GM12878 (cell line): ENCODE data around the gene NAA35. TPM values are rescaled to one million over a fixed set of nuclear protein-coding genes. Genes with fewer than 3 reads are reported as not detected.

Source experiments
- ATAC-seq: fragments of 200-7000 bp; cut with Tn5 transposase; 3 replicates; pipeline ENCODE4 v1.9.1; 2020; ENCODE audit warnings: mild to moderate bottlenecking, moderate library complexity
- BruUV-seq: library from RNA; stranded (reverse); fragments of 400-500 nt; replicated peaks from 2 replicates; lab custom pipeline; 2021; lab: Mats Ljungman, UMichigan
- CTCF ChIA-PET: fragments of 300-600 bp; sonication (Branson Sonifier 250); formaldehyde crosslinking; extraction: SDS; loops from one replicate; lab custom pipeline; 2021; ENCODE audit warnings: inconsistent platforms; lab: Yijun Ruan, JAX
- POLR2A ChIA-PET: fragments of 350-600 bp; formaldehyde crosslinking; extraction: SDS; loops from one replicate; lab custom pipeline; 2021; ENCODE audit warnings: inconsistent platforms; lab: Charles Lee
- RAD21 ChIA-PET: fragments of 300-600 bp; sonication (Branson Sonifier 250); formaldehyde crosslinking; loops from one replicate; lab custom pipeline; 2023; ENCODE audit warnings: antibody characterized with exemption; ENCODE audit not compliant: unreplicated experiment; lab: Charles Lee
- SMC1A ChIA-PET: fragments of 300-600 bp; sonication (Branson Sonifier 250); formaldehyde crosslinking; loops from one replicate; lab custom pipeline; 2023; ENCODE audit not compliant: unreplicated experiment, uncharacterized antibody; lab: Charles Lee
- DNase-seq: peaks from one replicate; pipeline ENCODE4 v3.0.0-alpha.2; 2011; ENCODE audit warnings: low read depth, low spot score
- FAIRE-seq: peaks from 3 replicates; lab custom pipeline; 2011; peaks lifted over from hg19 to GRCh38; lab: Jason Lieb, UNC
- H2AFZ ChIP-seq: 2 replicates; pipeline ENCODE4 v1.6.0; 2011; ENCODE audit warnings: low read depth, low read length, control low read depth; ENCODE audit not compliant: control insufficient read depth
- H3K27ac ChIP-seq: 2 replicates; pipeline ENCODE4 v1.5.1; 2011; ENCODE audit warnings: control low read depth; ENCODE audit not compliant: control insufficient read depth, insufficient read depth
- H3K27me3 ChIP-seq, 2 experiments: replicated peaks in 1 of 2; 2 replicates each; pipeline versions ENCODE4 v1.6.0 to v1.6.1; 2011; ENCODE audit warnings: low read length in 1 of 2; ENCODE audit not compliant: control insufficient read depth in 2 of 2, insufficient read depth in 2 of 2
- H3K36me3 ChIP-seq, 2 experiments: 2 replicates each; pipeline ENCODE4 v1.5.1; 2011; ENCODE audit warnings: low read length in 1 of 2; ENCODE audit not compliant: control insufficient read depth in 2 of 2, insufficient read depth in 2 of 2
- H3K4me1 ChIP-seq: 2 replicates; pipeline ENCODE4 v1.6.1; 2011; ENCODE audit warnings: mild to moderate bottlenecking, low read length, moderate library complexity, mixed read lengths; ENCODE audit not compliant: control insufficient read depth, insufficient read depth
- H3K4me2 ChIP-seq: 2 replicates; pipeline ENCODE4 v1.6.0; 2011; ENCODE audit warnings: control low read depth; ENCODE audit not compliant: control insufficient read depth, insufficient read depth
- H3K4me3 ChIP-seq: fragments of 200-600 bp; sonication (generic); 2 replicates; pipeline ENCODE4 v1.5.1; 2016
- H3K79me2 ChIP-seq: 2 replicates; pipeline ENCODE4 v1.6.0; 2011; ENCODE audit warnings: low read length; ENCODE audit not compliant: control insufficient read depth, insufficient read depth
- H3K9ac ChIP-seq: 2 replicates; pipeline ENCODE4 v1.8.0; 2011; ENCODE audit warnings: low read length, control low read depth, mixed read lengths; ENCODE audit not compliant: control insufficient read depth, insufficient read depth
- H3K9me3 ChIP-seq: replicated peaks from 3 replicates; pipeline ENCODE4 v1.5.1; 2011; ENCODE audit warnings: mild to moderate bottlenecking, low read length; ENCODE audit not compliant: control insufficient read depth, insufficient read depth
- H4K20me1 ChIP-seq: 2 replicates; pipeline ENCODE4 v1.6.0; 2011; ENCODE audit not compliant: control insufficient read depth, insufficient read depth
- CREM ChIP-seq: IDR thresholded peaks from 2 replicates; pipeline ENCODE4 v1.6.1; 2014; ENCODE audit warnings: antibody characterized with exemption, low read depth
- DPF2 ChIP-seq: fragments of 450-650 bp; IDR thresholded peaks from 2 replicates; pipeline ENCODE4 v1.6.1; 2017; ENCODE audit warnings: mild to moderate bottlenecking
- POU2F2 ChIP-seq: IDR thresholded peaks from 3 replicates; pipeline ENCODE4 v1.6.1; 2011; ENCODE audit warnings: low read depth, mild to moderate bottlenecking, low read length, borderline replicate concordance
- SPI1 ChIP-seq: IDR thresholded peaks from 2 replicates; pipeline ENCODE4 v1.6.1; 2011; ENCODE audit warnings: low read depth, mild to moderate bottlenecking, low read length, moderate library complexity, borderline replicate concordance; ENCODE audit not compliant: insufficient read depth
- TBL1XR1 ChIP-seq: IDR thresholded peaks from 2 replicates; pipeline ENCODE4 v1.6.1; 2012; ENCODE audit warnings: low read depth, low read length, improper control_type of control experiment
- USF1 ChIP-seq: IDR thresholded peaks from 2 replicates; pipeline ENCODE4 v1.6.1; 2011; ENCODE audit warnings: borderline replicate concordance, low read depth, mild to moderate bottlenecking, moderate library complexity, mixed read lengths, low read length; ENCODE audit not compliant: insufficient read depth; ENCODE audit errors: extremely low read length
- YY1 ChIP-seq: IDR thresholded peaks from 2 replicates; pipeline ENCODE4 v1.6.1; 2011; ENCODE audit warnings: low read depth, mild to moderate bottlenecking, low read length
- ZNF622 ChIP-seq: fragments of 450-650 bp; IDR thresholded peaks from 2 replicates; pipeline ENCODE4 v1.6.1; 2017; ENCODE audit warnings: mild to moderate bottlenecking, inconsistent platforms
- WGBS: methylation state at CpG from one replicate; pipeline ENCODE4 v1.1.6; 2016; ENCODE audit warnings: low lambda C conversion rate; ENCODE audit not compliant: insufficient replicate concordance, insufficient coverage; ENCODE audit errors: missing lambda C conversion rate; 5-methylcytosine and 5-hydroxymethylcytosine counted together
- in situ Hi-C: fragments of 300-500 bp; cut with MboI; formaldehyde crosslinking; loops from 9 replicates; pipeline ENCODE4 v1.14.3; 2018; ENCODE audit warnings: mixed read lengths
- intact Hi-C: fragments of 100-400 bp; cut with micrococcal nuclease; formaldehyde crosslinking; loops from one replicate; pipeline ENCODE4 v1.14.2; 2022; ENCODE audit not compliant: unreplicated experiment
- polyA plus RNA-seq, 11 experiments: library from polyadenylated mRNA; depleted of rRNA in 4 of 11; unstranded in 6 of 11; stranded (reverse) in 5 of 11; fragments of >200 nt; fragmentation: Nextera tagmentation in 4 of 11; fragmentation: Illumina TruSeq in 1 of 11; extraction: Ambion mirVana in 4 of 11; extraction: Trizol in 1 of 11; gene quantifications; 1 replicate in 1 of 11; 2 replicates in 10 of 11; pipeline versions ENCODE4 v1.2.1 to v1.2.3, GENCODE V29; 2011 to 2016; ENCODE audit warnings: inconsistent platforms in 2 of 11, missing spikeins in 2 of 11, low read depth in 1 of 11
- total RNA-seq, 4 experiments: library from RNA; depleted of rRNA in 3 of 4; stranded (reverse); fragments of >200 nt in 3 of 4; fragmentation: Illumina TruSeq in 1 of 4; extraction: Trizol in 1 of 4; gene quantifications; 2 replicates each; pipeline versions ENCODE4 v1.2.1 to v1.2.3, GENCODE V29; 2013 to 2021

Gene NAA35
- total and polyA plus RNA-seq, 10 of the 15 experiments (the other 5 are each of a cell fraction or from before 2014, with no cell fraction given) = 15.5 to 38.0 (median 26.9) TPM

GRCh38 chr9:85895685-85896084 lies 45.3 kb upstream of the NAA35 start:
- WGBS = 28% methylated on average over 2 of the region's 2 CpGs
- Histone ChIP-seq H3K79me2 (no peaks in the 10 kb centered on the region), H3K9me3 (no peaks in the 10 kb centered on the region), H3K4me1 (no peaks in the 10 kb centered on the region)
- in situ Hi-C loops = no loop called here
- TF ChIP-seq POU2F2 (0 out of 3 replicates have a peak, but pooled peaks have one; percentile 35), DPF2 (no peak)
- TF ChIP-seq, all 136 proteins: peak for 1
- no peak for DNase-seq
- Histone ChIP-seq H2AFZ (no peak overlapping the region), H3K4me3 (no peak overlapping the region), H3K4me2 (no peak overlapping the region), H3K9ac (no peak overlapping the region), H4K20me1 (no peaks in the 10 kb centered on the region), H3K27ac (no peak overlapping the region), H3K27me3 (no peaks in the 10 kb centered on the region), H3K36me3 (no peaks in the 10 kb centered on the region)
- BruUV-seq = no TSS peak
- ChIA-PET RAD21 (no interaction called here), CTCF (interaction anchor here (1.2 kb wide), 1 partner anchor 76 kb away, joined by 3 read pairs; no protein-coding TSS in a partner anchor), SMC1A (no interaction called here), POLR2A (no interaction called here)
- peak; percentile 52 for ATAC-seq
- intact Hi-C loops = no loop called here
- no peak for FAIRE-seq

GRCh38 chr9:85897848-85898247 lies 43.1 kb upstream of the NAA35 start:
- ATAC-seq (no peak), FAIRE-seq (no peak), DNase-seq (no peak)
- Histone ChIP-seq H3K9ac (no peak overlapping the region), H3K9me3 (no peaks in the 10 kb centered on the region), H4K20me1 (no peaks in the 10 kb centered on the region), H3K27me3 (no peaks in the 10 kb centered on the region), H3K4me3 (no peak overlapping the region), H2AFZ (no peak overlapping the region), H3K79me2 (no peaks in the 10 kb centered on the region), H3K36me3 (no peaks in the 10 kb centered on the region), H3K4me1 (no peaks in the 10 kb centered on the region), H3K27ac (no peak overlapping the region), H3K4me2 (no peak overlapping the region)
- ChIA-PET RAD21 (no interaction called here), CTCF (interaction anchor here (1.4 kb wide), 1 partner anchor 13 kb away, joined by 3 read pairs; no protein-coding TSS in a partner anchor), POLR2A (no interaction called here)
- BruUV-seq = no TSS peak
- intact Hi-C loops = no loop called here
- in situ Hi-C loops = no loop called here
- TF ChIP-seq ZNF622 = no peak
- peak; percentile 38; the same call in 1 of the 2 replicates for TF ChIP-seq SPI1
- no peak for TF ChIP-seq CREM
- no peak for TF ChIP-seq USF1
- TF ChIP-seq YY1 = no peak
- TF ChIP-seq TBL1XR1 = no peak
- TF ChIP-seq, all 136 proteins: peak for 1
- SMC1A ChIA-PET = no interaction called here
- WGBS = 84% methylated on average over 4 of the region's 4 CpGs
